ENCODE measurements around the gene STK39.
A peak's percentile ranks its signal among the peaks of the same experiment; 100 is the strongest.

The STK39 gene

GRCh38 chr2:167962436-167963226, 284.8 kb downstream of the STK39 start:
- TF ChIP-seq CTCF (IDR thresholded peaks at IDR 0.05; ENCODE audit: unreplicated experiment in 3 of 3) = no peak
- peaks cover 33% of the 10 kb centered on the region for H3K4me1 Mint-ChIP-seq
- H3K27me3 Mint-ChIP-seq (ENCODE audit: low read depth) = no peaks in the 10 kb centered on the region
- H3K4me3 Mint-ChIP-seq = no peak overlapping the region
- peak overlapping the region in 1 of 3 experiments; percentile 8 for H3K27ac Mint-ChIP-seq
- no peaks in the 10 kb centered on the region for H3K9me3 Mint-ChIP-seq
- peaks cover 27% of the 10 kb centered on the region for H3K36me3 Mint-ChIP-seq (ENCODE audit: low read depth)

GRCh38 chr2:167961536-167962048, 285.8 kb downstream of the STK39 start:
- no peak overlapping the region for H3K4me3 Mint-ChIP-seq
- peaks cover under 1% of the 10 kb centered on the region for H3K27me3 Mint-ChIP-seq (ENCODE audit: low read depth)
- no peaks in the 10 kb centered on the region for H3K9me3 Mint-ChIP-seq

GRCh38 chr2:167960089-167960747, 287.2 kb downstream of the STK39 start:
- Mint-ChIP-seq H3K36me3 (ENCODE audit: low read depth) (peaks cover 40% of the 10 kb centered on the region), H3K27ac (peak overlapping the region; percentile 36 to 62 (median 38)), H3K4me1 (peaks cover 19% of the 10 kb centered on the region), H3K27me3 (ENCODE audit: low read depth) (peaks cover 3% of the 10 kb centered on the region), H3K9me3 (no peaks in the 10 kb centered on the region), H3K4me3 (no peak overlapping the region)
- no peak for TF ChIP-seq CTCF (IDR thresholded peaks at IDR 0.05; ENCODE audit: unreplicated experiment in 3 of 3)

More at GRCh38 chr2:167961536-167962048, 285.8 kb downstream of the STK39 start:
- Mint-ChIP-seq H3K36me3 (ENCODE audit: low read depth) (peaks cover 33% of the 10 kb centered on the region), H3K4me1 (peaks cover 31% of the 10 kb centered on the region), H3K27ac (no peak overlapping the region)
- no peak for TF ChIP-seq CTCF (IDR thresholded peaks at IDR 0.05; ENCODE audit: unreplicated experiment in 3 of 3)

GRCh38 chr2:167957662-167958061, 289.7 kb downstream of the STK39 start:
- no peak overlapping the region for H3K27ac Mint-ChIP-seq
- no peak for TF ChIP-seq CTCF (IDR thresholded peaks at IDR 0.05; ENCODE audit: unreplicated experiment in 3 of 3)
- peaks cover 15% of the 10 kb centered on the region for H3K4me1 Mint-ChIP-seq
- peaks cover 3% of the 10 kb centered on the region for H3K9me3 Mint-ChIP-seq
- no peak overlapping the region for H3K4me3 Mint-ChIP-seq
- peaks cover 3% of the 10 kb centered on the region for H3K27me3 Mint-ChIP-seq (ENCODE audit: low read depth)
- H3K36me3 Mint-ChIP-seq (ENCODE audit: low read depth) = peaks cover 41% of the 10 kb centered on the region

- Mint-ChIP-seq H3K27ac (no peak overlapping the region), H3K27me3 (ENCODE audit: low read depth) (peaks cover 3% of the 10 kb centered on the region), H3K4me3 (no peak overlapping the region), H3K36me3 (ENCODE audit: low read depth) (peaks cover 39% of the 10 kb centered on the region), H3K4me1 (peaks cover 10% of the 10 kb centered on the region), H3K9me3 (peaks cover 5% of the 10 kb centered on the region)
- no peak for TF ChIP-seq CTCF (IDR thresholded peaks at IDR 0.05; ENCODE audit: unreplicated experiment in 3 of 3)
Measured at GRCh38 chr2:167955264-167955906, 292.0 kb downstream of the STK39 start.

Measured in nephron (organoid).